Activated naive CD8-positive, alpha-beta T cell treated with anti-CD3 and anti-CD28 coated beads, Interleukin-2, amount 10 ng/mL, durations not matched to agents 7 days and 5 days (primary cell): Measurements from ENCODE around the gene CORIN. TPM values are rescaled to one million over a fixed set of nuclear protein-coding genes. Genes with fewer than 3 reads are reported as not detected.

Source experiments
- ATAC-seq: fragments of 150-1000 bp; cut with Tn5 transposase; one replicate; pipeline ENCODE4 v1.10.0; 2021; ENCODE audit warnings: low read depth, moderate library complexity
- POLR2A ChIA-PET: fragments of 350-600 bp; sonication (Branson Sonifier 250); formaldehyde crosslinking; loops from one replicate; lab custom pipeline; 2021; ENCODE audit warnings: antibody characterized with exemption; lab: Charles Lee
- DNase-seq: peaks from one replicate; pipeline ENCODE4 v3.0.0; 2021
- H3K27ac Mint-ChIP-seq: one replicate; pipeline ENCODE4 v1.8.0; 2022; ENCODE audit warnings: mild to moderate bottlenecking, mixed read lengths
- H3K27me3 Mint-ChIP-seq: one replicate; pipeline ENCODE4 v1.8.0; 2022; ENCODE audit warnings: mild to moderate bottlenecking, moderate library complexity, mixed read lengths
- H3K36me3 Mint-ChIP-seq: one replicate; pipeline ENCODE4 v1.8.0; 2021; ENCODE audit warnings: mild to moderate bottlenecking, mixed read lengths
- H3K4me1 Mint-ChIP-seq: one replicate; pipeline ENCODE4 v1.8.0; 2021; ENCODE audit warnings: mixed read lengths
- H3K4me3 Mint-ChIP-seq: one replicate; pipeline ENCODE4 v1.8.0; 2022; ENCODE audit warnings: mild to moderate bottlenecking, moderate library complexity, mixed read lengths
- H3K9me3 Mint-ChIP-seq: one replicate; pipeline ENCODE4 v1.8.0; 2021; ENCODE audit warnings: mixed read lengths
- total RNA-seq, 2 experiments: library from RNA; stranded (reverse); gene quantifications; one replicate each; pipeline ENCODE4 v1.2.3, GENCODE V29; 2021

CORIN gene
- total RNA-seq, 2 experiments from 2014 or later, result 0.37 to 0.39 TPM

- Mint-ChIP-seq H3K36me3 (no peaks in the 10 kb centered on the region), H3K9me3 (peaks cover 2% of the 10 kb centered on the region), H3K27ac (no peak overlapping the region), H3K4me1 (no peaks in the 10 kb centered on the region), H3K4me3 (no peak overlapping the region), H3K27me3 (peaks cover 23% of the 10 kb centered on the region)
- DNase-seq, result no peak
- POLR2A ChIA-PET, result no interaction called here
- ATAC-seq, result no peak
These were observed 91.7 kb downstream of the CORIN start for GRCh38 chr4:47746122-47746521.

GRCh38 chr4:47744843-47745382 is 93.0 kb downstream of the CORIN start:
- H3K27ac Mint-ChIP-seq, result no peak overlapping the region
- peaks cover 2% of the 10 kb centered on the region for H3K9me3 Mint-ChIP-seq
- no peak overlapping the region for H3K4me3 Mint-ChIP-seq
- no peak for DNase-seq
- POLR2A ChIA-PET, result no interaction called here
- no peak for ATAC-seq
- no peaks in the 10 kb centered on the region for H3K4me1 Mint-ChIP-seq
- H3K36me3 Mint-ChIP-seq, result no peaks in the 10 kb centered on the region
- H3K27me3 Mint-ChIP-seq, result peaks cover 20% of the 10 kb centered on the region

GRCh38 chr4:47744253-47744652 is 93.6 kb downstream of the CORIN start:
- H3K9me3 Mint-ChIP-seq, result peaks cover 5% of the 10 kb centered on the region
- H3K27me3 Mint-ChIP-seq, result peaks cover 19% of the 10 kb centered on the region
- ATAC-seq (no peak), DNase-seq (no peak)
- no peaks in the 10 kb centered on the region for H3K36me3 Mint-ChIP-seq
- POLR2A ChIA-PET, result no interaction called here
- H3K4me1 Mint-ChIP-seq, result no peaks in the 10 kb centered on the region
- no peak overlapping the region for H3K27ac Mint-ChIP-seq
- no peak overlapping the region for H3K4me3 Mint-ChIP-seq

GRCh38 chr4:47741200-47741599 is 96.7 kb downstream of the CORIN start:
- no peak for ATAC-seq
- no peak overlapping the region for H3K4me3 Mint-ChIP-seq
- peaks cover 5% of the 10 kb centered on the region for H3K9me3 Mint-ChIP-seq
- DNase-seq, result no peak
- no peaks in the 10 kb centered on the region for H3K4me1 Mint-ChIP-seq
- POLR2A ChIA-PET, result no interaction called here
- no peak overlapping the region for H3K27ac Mint-ChIP-seq
- peaks cover 20% of the 10 kb centered on the region for H3K27me3 Mint-ChIP-seq
- H3K36me3 Mint-ChIP-seq, result no peaks in the 10 kb centered on the region

GRCh38 chr4:47737326-47737725 is 100.5 kb downstream of the CORIN start:
- Mint-ChIP-seq H3K4me1 (no peaks in the 10 kb centered on the region), H3K36me3 (no peaks in the 10 kb centered on the region), H3K27ac (no peak overlapping the region), H3K9me3 (peaks cover 2% of the 10 kb centered on the region), H3K4me3 (no peak overlapping the region), H3K27me3 (peaks cover 14% of the 10 kb centered on the region)
- ATAC-seq (no peak), DNase-seq (no peak)
- POLR2A ChIA-PET, result no interaction called here

- POLR2A ChIA-PET, result no interaction called here
- H3K27ac Mint-ChIP-seq, result no peak overlapping the region
- no peak for ATAC-seq
These were observed 101.3 kb downstream of the CORIN start for GRCh38 chr4:47736555-47736954.

GRCh38 chr4:47736146-47736545 is 101.7 kb downstream of the CORIN start:
- Mint-ChIP-seq H3K36me3 (no peaks in the 10 kb centered on the region), H3K4me3 (no peak overlapping the region), H3K9me3 (peaks cover 2% of the 10 kb centered on the region)

More at GRCh38 chr4:47736555-47736954, 101.3 kb downstream of the CORIN start:
- no peaks in the 10 kb centered on the region for H3K36me3 Mint-ChIP-seq
- H3K4me1 Mint-ChIP-seq, result no peaks in the 10 kb centered on the region
- no peak for DNase-seq
- peaks cover 14% of the 10 kb centered on the region for H3K27me3 Mint-ChIP-seq
- H3K9me3 Mint-ChIP-seq, result peaks cover 2% of the 10 kb centered on the region
- H3K4me3 Mint-ChIP-seq, result no peak overlapping the region

GRCh38 chr4:47733302-47734175 is 104.3 kb downstream of the CORIN start:
- Mint-ChIP-seq H3K4me3 (no peak overlapping the region), H3K9me3 (no peaks in the 10 kb centered on the region), H3K4me1 (no peaks in the 10 kb centered on the region), H3K27ac (no peak overlapping the region), H3K27me3 (peaks cover 7% of the 10 kb centered on the region), H3K36me3 (no peaks in the 10 kb centered on the region)
- ATAC-seq (no peak), DNase-seq (no peak)
- POLR2A ChIA-PET, result no interaction called here

More at GRCh38 chr4:47736146-47736545, 101.7 kb downstream of the CORIN start:
- POLR2A ChIA-PET, result no interaction called here
- H3K27me3 Mint-ChIP-seq, result peaks cover 14% of the 10 kb centered on the region
- H3K27ac Mint-ChIP-seq, result no peak overlapping the region
- H3K4me1 Mint-ChIP-seq, result no peaks in the 10 kb centered on the region
- no peak for DNase-seq
- ATAC-seq, result no peak

- Mint-ChIP-seq H3K4me1 (no peaks in the 10 kb centered on the region), H3K36me3 (no peaks in the 10 kb centered on the region), H3K9me3 (no peaks in the 10 kb centered on the region), H3K4me3 (no peak overlapping the region), H3K27ac (no peak overlapping the region), H3K27me3 (peaks cover 15% of the 10 kb centered on the region)
- DNase-seq (no peak), ATAC-seq (no peak)
- POLR2A ChIA-PET, result no interaction called here
These were observed 106.7 kb downstream of the CORIN start for GRCh38 chr4:47731182-47731581.

- Mint-ChIP-seq H3K36me3 (no peaks in the 10 kb centered on the region), H3K27me3 (peaks cover 25% of the 10 kb centered on the region), H3K4me3 (no peak overlapping the region), H3K27ac (no peak overlapping the region), H3K4me1 (no peaks in the 10 kb centered on the region), H3K9me3 (no peaks in the 10 kb centered on the region)
- POLR2A ChIA-PET, result no interaction called here
- DNase-seq (no peak), ATAC-seq (no peak)
These were observed 108.7 kb downstream of the CORIN start for GRCh38 chr4:47729131-47729680.

- ATAC-seq (no peak), DNase-seq (no peak)
- H3K9me3 Mint-ChIP-seq, result no peaks in the 10 kb centered on the region
- no peak overlapping the region for H3K4me3 Mint-ChIP-seq
- H3K36me3 Mint-ChIP-seq, result no peaks in the 10 kb centered on the region
- H3K27ac Mint-ChIP-seq, result no peak overlapping the region
- no peaks in the 10 kb centered on the region for H3K4me1 Mint-ChIP-seq
- H3K27me3 Mint-ChIP-seq, result peaks cover 48% of the 10 kb centered on the region
- POLR2A ChIA-PET, result no interaction called here
These were observed 115.8 kb downstream of the CORIN start for GRCh38 chr4:47721892-47722575.

GRCh38 chr4:47721485-47721884 is 116.4 kb downstream of the CORIN start:
- Mint-ChIP-seq H3K9me3 (no peaks in the 10 kb centered on the region), H3K27ac (no peak overlapping the region), H3K4me3 (no peak overlapping the region), H3K36me3 (no peaks in the 10 kb centered on the region), H3K4me1 (no peaks in the 10 kb centered on the region), H3K27me3 (peaks cover 48% of the 10 kb centered on the region)
- POLR2A ChIA-PET, result no interaction called here
- no peak for ATAC-seq
- no peak for DNase-seq

- Mint-ChIP-seq H3K4me1 (no peaks in the 10 kb centered on the region), H3K4me3 (no peak overlapping the region), H3K27me3 (peaks cover 48% of the 10 kb centered on the region), H3K36me3 (no peaks in the 10 kb centered on the region), H3K9me3 (no peaks in the 10 kb centered on the region), H3K27ac (no peak overlapping the region)
- POLR2A ChIA-PET, result no interaction called here
- ATAC-seq, result no peak
- no peak for DNase-seq
These were observed 117.1 kb downstream of the CORIN start for GRCh38 chr4:47720787-47721186.
